Parathyroid adenoma (tissue), 2 donors: ENCODE measurements around the gene CAMTA1.

Source experiments
- H2AFZ ChIP-seq: fragments of 300-600 bp; sonication (generic); one replicate; pipeline ENCODE4 v1.7.0; 2017; ENCODE audit warnings: antibody characterized with exemption, mild to moderate bottlenecking
- H3K27ac ChIP-seq: fragments of 300-600 bp; sonication (generic); one replicate; pipeline ENCODE4 v1.7.0; 2017
- H3K27me3 ChIP-seq: fragments of 300-600 bp; sonication (generic); one replicate; pipeline ENCODE4 v1.7.0; 2017; ENCODE audit warnings: low read length; ENCODE audit not compliant: control insufficient read depth, insufficient read depth
- H3K36me3 ChIP-seq: fragments of 300-600 bp; sonication (generic); one replicate; pipeline ENCODE4 v1.7.0; 2017; ENCODE audit warnings: low read length; ENCODE audit not compliant: control insufficient read depth, insufficient read depth
- H3K4me1 ChIP-seq: fragments of 300-600 bp; sonication (generic); one replicate; pipeline ENCODE4 v1.7.0; 2017; ENCODE audit warnings: control low read depth
- H3K4me2 ChIP-seq: fragments of 300-600 bp; sonication (generic); one replicate; pipeline ENCODE4 v1.7.0; 2017; ENCODE audit warnings: low read length
- H3K4me3 ChIP-seq: fragments of 300-600 bp; sonication (generic); one replicate; pipeline ENCODE4 v1.7.0; 2017; ENCODE audit warnings: low read depth, low read length
- H3K79me2 ChIP-seq: fragments of 300-600 bp; sonication (generic); one replicate; pipeline ENCODE4 v1.7.0; 2017; ENCODE audit warnings: control low read depth
- H3K9ac ChIP-seq: fragments of 300-600 bp; sonication (generic); one replicate; pipeline ENCODE4 v1.7.0; 2017; ENCODE audit warnings: mild to moderate bottlenecking
- H3K9me3 ChIP-seq: fragments of 300-600 bp; sonication (generic); one replicate; pipeline ENCODE4 v1.7.0; 2017; ENCODE audit warnings: low read length; ENCODE audit not compliant: control insufficient read depth
- TF ChIP-seq, protein P1 (sequence below): fragments of 300-600 bp; sonication (generic); IDR thresholded peaks from one replicate; pipeline ENCODE4 v1.7.0; 2017; ENCODE audit warnings: antibody characterized with exemption, mild to moderate bottlenecking
- donor health status: primary hyperparathyroidism.

Gene CAMTA1

DNA sequence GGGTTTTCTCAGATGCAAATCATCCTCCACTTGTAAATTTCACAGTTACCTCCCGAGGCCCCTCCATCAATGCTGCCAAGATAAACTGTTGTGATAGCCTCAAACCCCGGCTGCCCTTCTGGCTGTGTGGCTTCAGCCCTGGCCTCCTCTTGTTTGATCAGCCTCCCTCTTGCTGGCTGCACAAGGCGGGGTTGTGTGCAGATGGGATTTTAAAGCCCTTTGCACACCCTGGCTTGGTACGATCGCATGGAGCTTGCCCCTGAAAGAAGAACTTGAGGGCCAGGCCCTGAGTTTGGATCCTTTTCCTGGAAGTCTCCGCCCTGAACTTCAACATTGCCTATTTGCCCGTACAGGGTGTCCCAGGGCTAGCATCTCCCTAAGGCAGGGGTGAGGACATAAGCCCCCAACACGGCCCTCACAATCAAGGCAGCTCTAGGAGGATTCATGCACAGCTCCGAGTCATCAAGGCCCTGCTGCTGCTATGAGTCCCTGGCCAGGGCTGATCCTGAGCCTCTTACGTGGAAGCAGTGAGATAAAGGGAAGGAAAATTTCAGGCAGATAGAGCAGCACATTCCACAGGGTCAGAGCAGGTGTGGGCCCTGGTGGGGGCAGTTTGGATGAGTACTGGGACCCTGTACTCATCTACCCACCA is 804.6 kb downstream of the CAMTA1 start:
- Histone ChIP-seq H3K27ac (no peak overlapping the region), H3K4me3 (no peak overlapping the region), H3K4me1 (no peaks in the 10 kb centered on the region), H3K9ac (no peak overlapping the region), H3K4me2 (no peak overlapping the region), H3K79me2 (no peaks in the 10 kb centered on the region), H2AFZ (no peak overlapping the region), H3K36me3 (no peaks in the 10 kb centered on the region), H3K27me3 (no peaks in the 10 kb centered on the region), H3K9me3 (no peaks in the 10 kb centered on the region)
- TF ChIP-seq, protein P1, sequence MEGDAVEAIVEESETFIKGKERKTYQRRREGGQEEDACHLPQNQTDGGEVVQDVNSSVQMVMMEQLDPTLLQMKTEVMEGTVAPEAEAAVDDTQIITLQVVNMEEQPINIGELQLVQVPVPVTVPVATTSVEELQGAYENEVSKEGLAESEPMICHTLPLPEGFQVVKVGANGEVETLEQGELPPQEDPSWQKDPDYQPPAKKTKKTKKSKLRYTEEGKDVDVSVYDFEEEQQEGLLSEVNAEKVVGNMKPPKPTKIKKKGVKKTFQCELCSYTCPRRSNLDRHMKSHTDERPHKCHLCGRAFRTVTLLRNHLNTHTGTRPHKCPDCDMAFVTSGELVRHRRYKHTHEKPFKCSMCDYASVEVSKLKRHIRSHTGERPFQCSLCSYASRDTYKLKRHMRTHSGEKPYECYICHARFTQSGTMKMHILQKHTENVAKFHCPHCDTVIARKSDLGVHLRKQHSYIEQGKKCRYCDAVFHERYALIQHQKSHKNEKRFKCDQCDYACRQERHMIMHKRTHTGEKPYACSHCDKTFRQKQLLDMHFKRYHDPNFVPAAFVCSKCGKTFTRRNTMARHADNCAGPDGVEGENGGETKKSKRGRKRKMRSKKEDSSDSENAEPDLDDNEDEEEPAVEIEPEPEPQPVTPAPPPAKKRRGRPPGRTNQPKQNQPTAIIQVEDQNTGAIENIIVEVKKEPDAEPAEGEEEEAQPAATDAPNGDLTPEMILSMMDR = no peak

DNA sequence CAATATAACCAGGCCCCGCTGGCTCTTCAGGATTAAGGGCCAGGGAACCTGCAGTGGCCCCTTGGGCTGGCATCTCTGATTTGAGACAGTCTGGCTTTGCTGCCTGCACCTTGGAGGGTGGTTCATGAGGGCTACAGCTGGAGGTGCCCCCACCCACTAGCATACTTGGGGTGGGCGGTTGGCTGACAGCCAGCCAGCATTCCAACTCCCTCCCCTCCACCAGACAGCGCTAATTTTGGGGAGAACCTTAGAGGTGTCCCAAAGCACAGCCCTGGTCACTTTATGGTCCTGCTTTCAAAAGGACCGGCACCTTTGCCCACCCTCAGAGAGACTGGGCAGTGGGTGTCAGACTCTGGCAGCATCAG is 805.2 kb downstream of the CAMTA1 start:
- no peaks in the 10 kb centered on the region for H3K79me2 ChIP-seq
- no peak overlapping the region for H3K27ac ChIP-seq
- no peaks in the 10 kb centered on the region for H3K27me3 ChIP-seq
- no peaks in the 10 kb centered on the region for H3K36me3 ChIP-seq
- H2AFZ ChIP-seq = no peak overlapping the region
- H3K4me3 ChIP-seq = no peak overlapping the region
- no peak overlapping the region for H3K4me2 ChIP-seq
- H3K4me1 ChIP-seq = no peaks in the 10 kb centered on the region
- no peaks in the 10 kb centered on the region for H3K9me3 ChIP-seq
- no peak overlapping the region for H3K9ac ChIP-seq
- TF ChIP-seq, protein P1 = no peak

DNA sequence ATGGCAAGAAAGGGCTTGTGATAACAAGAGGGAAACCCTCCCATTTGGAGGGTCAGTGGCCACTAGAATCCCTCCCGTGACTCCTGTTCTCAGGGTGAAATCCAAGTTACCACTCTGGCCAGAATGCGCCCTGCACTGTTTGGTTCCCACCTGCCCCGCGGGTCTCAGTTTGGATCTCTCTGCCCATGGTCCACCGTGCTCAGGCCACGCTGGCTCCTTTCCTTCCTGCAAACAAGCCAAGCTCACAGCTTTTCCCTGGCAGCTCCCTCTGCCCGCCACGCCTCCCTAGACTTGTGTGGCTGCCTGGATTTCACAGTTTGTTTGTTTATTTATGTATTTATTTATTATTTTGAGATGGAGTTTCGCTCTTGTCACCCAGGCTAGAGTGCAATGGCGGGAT is 806.3 kb downstream of the CAMTA1 start:
- Histone ChIP-seq H3K4me3 (no peak overlapping the region), H3K9me3 (no peaks in the 10 kb centered on the region), H3K27me3 (no peaks in the 10 kb centered on the region), H3K4me2 (no peak overlapping the region), H3K79me2 (no peaks in the 10 kb centered on the region), H3K36me3 (no peaks in the 10 kb centered on the region), H3K4me1 (no peaks in the 10 kb centered on the region), H3K9ac (no peak overlapping the region), H3K27ac (no peak overlapping the region), H2AFZ (no peak overlapping the region)
- TF ChIP-seq, protein P1 = no peak

DNA sequence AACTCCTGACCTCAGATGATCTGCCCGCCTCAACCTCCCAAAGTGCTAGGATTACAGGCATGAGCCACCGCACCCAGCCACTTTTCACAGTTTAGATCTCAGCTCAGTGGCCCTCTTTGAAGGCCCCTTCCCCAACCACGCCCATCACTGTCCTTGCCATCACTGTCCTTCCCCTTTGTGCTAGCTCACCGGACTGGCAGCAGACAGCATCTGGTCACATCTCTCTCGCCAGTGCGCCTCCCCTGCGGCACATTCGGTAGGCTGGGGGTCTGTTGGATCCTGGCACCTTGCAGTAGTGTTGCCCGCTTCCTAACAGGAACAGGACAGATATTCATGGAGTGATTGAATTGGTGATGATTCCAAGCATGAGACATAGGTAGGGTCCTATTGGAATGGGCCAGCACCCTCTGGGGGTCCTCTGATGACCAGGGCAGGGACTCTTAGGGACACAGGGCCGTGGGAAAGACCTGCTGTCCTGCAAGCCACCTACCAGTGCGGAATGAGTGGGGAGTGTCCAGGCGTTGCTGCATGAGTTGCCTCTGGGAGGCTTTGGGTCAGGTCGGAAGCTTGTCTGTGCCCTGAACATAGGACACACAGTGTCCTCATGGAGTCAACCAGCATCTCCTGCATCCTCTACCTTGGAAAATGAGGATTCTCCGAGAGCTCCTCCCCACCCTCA is 807.0 kb downstream of the CAMTA1 start:
- TF ChIP-seq, protein P1 = no peak
- Histone ChIP-seq H3K27me3 (no peaks in the 10 kb centered on the region), H2AFZ (no peak overlapping the region), H3K9ac (no peak overlapping the region), H3K79me2 (no peaks in the 10 kb centered on the region), H3K27ac (no peak overlapping the region), H3K4me2 (no peak overlapping the region), H3K36me3 (no peaks in the 10 kb centered on the region), H3K4me3 (no peak overlapping the region), H3K4me1 (no peaks in the 10 kb centered on the region), H3K9me3 (no peaks in the 10 kb centered on the region)
